MCF 10A (cell line): ENCODE data around the gene COX4I2. TPM values are rescaled to one million over a fixed set of nuclear protein-coding genes. Genes with fewer than 3 reads are reported as not detected.
A peak's percentile ranks its signal among the peaks of the same experiment; 100 is the strongest.

Experiments used
- BruUV-seq: library from RNA; stranded (reverse); fragments of 400-500 nt; replicated peaks from 2 replicates; lab custom pipeline; 2021; lab: Mats Ljungman, UMichigan
- CTCF ChIA-PET: fragments of 300-600 bp; sonication (Branson Sonifier 250); formaldehyde crosslinking; extraction: SDS; loops from one replicate; lab custom pipeline; 2021; ENCODE audit warnings: antibody characterized with exemption, inconsistent platforms; lab: Yijun Ruan, JAX
- POLR2A ChIA-PET: fragments of 300-600, 350-650 bp; sonication (Branson Sonifier 250); formaldehyde crosslinking; extraction: SDS; loops from one replicate; lab custom pipeline; 2020; ENCODE audit warnings: antibody characterized with exemption, inconsistent platforms; lab: Yijun Ruan, JAX
- DNase-seq: peaks from one replicate; pipeline ENCODE4 v3.0.0-alpha.2; 2018; ENCODE audit not compliant: unreplicated experiment
- H3K27ac Mint-ChIP-seq: one replicate; pipeline ENCODE4 v1.8.0; 2022; ENCODE audit warnings: mild to moderate bottlenecking, low read depth, mixed read lengths; ENCODE audit not compliant: unreplicated experiment
- H3K27me3 Mint-ChIP-seq: one replicate; pipeline ENCODE4 v1.8.0; 2022; ENCODE audit warnings: mixed read lengths; ENCODE audit not compliant: insufficient read depth, unreplicated experiment
- H3K36me3 Mint-ChIP-seq: one replicate; pipeline ENCODE4 v1.8.0; 2022; ENCODE audit warnings: mild to moderate bottlenecking, moderate library complexity, mixed read lengths; ENCODE audit not compliant: insufficient read depth, unreplicated experiment
- H3K4me1 Mint-ChIP-seq: one replicate; pipeline ENCODE4 v1.8.0; 2022; ENCODE audit warnings: mixed read lengths; ENCODE audit not compliant: insufficient read depth, unreplicated experiment
- H3K4me3 Mint-ChIP-seq: one replicate; pipeline ENCODE4 v1.8.0; 2022; ENCODE audit warnings: mild to moderate bottlenecking, moderate library complexity, mixed read lengths; ENCODE audit not compliant: unreplicated experiment
- H3K9me3 Mint-ChIP-seq: one replicate; pipeline ENCODE4 v1.8.0; 2022; ENCODE audit warnings: mixed read lengths; ENCODE audit not compliant: unreplicated experiment
- intact Hi-C: fragments of 100-400 bp; cut with micrococcal nuclease; formaldehyde crosslinking; loops from 2 replicates; pipeline ENCODE4 v1.14.1; 2022
- total RNA-seq: library from RNA; stranded (reverse); gene quantifications from 2 replicates; pipeline ENCODE4 v1.2.3, GENCODE V29; 2022
- TF ChIP-seq, protein P1 (sequence below): fragments of 200-600 bp; IDR thresholded peaks from one replicate; pipeline ENCODE4 v1.8.0; 2022; ENCODE audit warnings: antibody characterized with exemption, mild to moderate bottlenecking; ENCODE audit not compliant: unreplicated experiment

The COX4I2 gene
- total RNA-seq, 1 experiment from 2014 or later: not detected

DNA sequence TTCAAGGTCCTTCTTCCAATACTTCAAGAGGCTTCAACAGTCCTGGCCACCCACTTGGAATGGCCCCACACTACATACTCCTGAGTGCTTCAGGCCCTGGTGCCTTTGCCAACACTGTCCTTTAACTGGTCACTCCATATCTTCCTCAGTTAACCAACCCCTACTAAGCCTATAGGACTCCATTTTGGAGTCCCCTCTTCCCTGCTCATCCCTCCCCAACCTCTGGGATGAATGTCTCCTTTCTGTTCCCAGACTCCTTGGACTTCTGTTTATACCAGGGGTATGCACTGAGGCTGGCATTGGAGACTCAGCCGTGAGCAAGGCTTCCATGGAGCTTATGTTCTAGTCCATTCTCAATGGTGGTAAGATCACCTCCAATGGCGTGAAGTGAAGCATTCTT lies 33.6 kb downstream of the COX4I2 start:
- Mint-ChIP-seq H3K36me3 (peaks cover 76% of the 10 kb centered on the region), H3K9me3 (no peaks in the 10 kb centered on the region), H3K27ac (peak overlapping the region; percentile 41), H3K27me3 (no peaks in the 10 kb centered on the region), H3K4me1 (peaks cover 34% of the 10 kb centered on the region), H3K4me3 (no peak overlapping the region)
- TF ChIP-seq, protein P1, sequence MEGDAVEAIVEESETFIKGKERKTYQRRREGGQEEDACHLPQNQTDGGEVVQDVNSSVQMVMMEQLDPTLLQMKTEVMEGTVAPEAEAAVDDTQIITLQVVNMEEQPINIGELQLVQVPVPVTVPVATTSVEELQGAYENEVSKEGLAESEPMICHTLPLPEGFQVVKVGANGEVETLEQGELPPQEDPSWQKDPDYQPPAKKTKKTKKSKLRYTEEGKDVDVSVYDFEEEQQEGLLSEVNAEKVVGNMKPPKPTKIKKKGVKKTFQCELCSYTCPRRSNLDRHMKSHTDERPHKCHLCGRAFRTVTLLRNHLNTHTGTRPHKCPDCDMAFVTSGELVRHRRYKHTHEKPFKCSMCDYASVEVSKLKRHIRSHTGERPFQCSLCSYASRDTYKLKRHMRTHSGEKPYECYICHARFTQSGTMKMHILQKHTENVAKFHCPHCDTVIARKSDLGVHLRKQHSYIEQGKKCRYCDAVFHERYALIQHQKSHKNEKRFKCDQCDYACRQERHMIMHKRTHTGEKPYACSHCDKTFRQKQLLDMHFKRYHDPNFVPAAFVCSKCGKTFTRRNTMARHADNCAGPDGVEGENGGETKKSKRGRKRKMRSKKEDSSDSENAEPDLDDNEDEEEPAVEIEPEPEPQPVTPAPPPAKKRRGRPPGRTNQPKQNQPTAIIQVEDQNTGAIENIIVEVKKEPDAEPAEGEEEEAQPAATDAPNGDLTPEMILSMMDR: no peak
- intact Hi-C loops: no loop called here
- BruUV-seq: no TSS peak
- no peak for DNase-seq
- CTCF ChIA-PET: interaction anchor here (0.6 to 11.6 kb wide), 5 partner anchors 9 to 109 kb away, joined by 3 to 174 read pairs (median 5); no protein-coding TSS in a partner anchor
- POLR2A ChIA-PET: interaction anchor here (0.7 to 1.6 kb wide), 7 partner anchors 9 to 75 kb away, joined by 3 to 7 read pairs (median 3); partner anchors contain the start of gene BCL2L1

- TF ChIP-seq, protein P1: no peak
- POLR2A ChIA-PET: interaction anchor here (0.7 to 7.9 kb wide), 4 partner anchors 9 to 47 kb away, joined by 3 to 94 read pairs (median 4); no protein-coding TSS in a partner anchor
- Mint-ChIP-seq H3K27me3 (no peaks in the 10 kb centered on the region), H3K27ac (peak overlapping the region; percentile 60), H3K4me1 (peaks cover 41% of the 10 kb centered on the region), H3K4me3 (no peak overlapping the region), H3K36me3 (peaks cover 80% of the 10 kb centered on the region), H3K9me3 (no peaks in the 10 kb centered on the region)
- no TSS peak for BruUV-seq
- CTCF ChIA-PET: interaction anchor here (0.6 to 13.5 kb wide), 7 partner anchors 11 to 1008 kb away, joined by 3 to 174 read pairs (median 6); partner anchors contain the start of gene BCL2L1
- intact Hi-C loops: no loop called here
- no peak for DNase-seq
These were observed 35.7 kb downstream of the COX4I2 start for GRCh38 chr20:31673435-31673834.

DNA sequence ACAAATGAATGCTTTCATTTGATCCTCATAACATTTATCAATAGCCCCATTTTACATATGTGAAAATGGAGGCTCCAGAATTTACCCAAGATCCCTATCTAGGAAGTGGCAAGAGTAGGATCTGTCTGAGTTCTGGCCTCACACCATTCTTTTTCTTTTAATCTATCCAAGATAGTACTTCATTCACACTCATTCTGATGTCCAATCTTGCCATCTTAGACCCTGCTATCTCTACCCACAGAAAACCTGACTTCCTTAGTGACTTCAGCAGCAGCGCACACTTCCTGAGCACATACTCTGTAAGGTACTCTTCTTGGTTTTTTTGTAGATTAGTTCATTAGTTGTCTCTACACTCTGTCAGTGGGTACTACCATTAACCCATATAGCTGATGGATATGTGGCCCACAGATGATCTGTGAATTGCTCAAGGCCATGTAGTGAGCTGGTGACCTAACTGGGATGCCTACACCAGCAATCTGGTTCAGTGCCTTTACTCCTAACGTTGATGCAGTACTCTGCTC lies 36.3 kb downstream of the COX4I2 start:
- CTCF ChIA-PET: interaction anchor here (0.6 to 13.5 kb wide), 9 partner anchors 12 to 1008 kb away, joined by 3 to 174 read pairs (median 4); partner anchors contain the start of gene BCL2L1
- H3K36me3 Mint-ChIP-seq: peaks cover 84% of the 10 kb centered on the region
- H3K9me3 Mint-ChIP-seq: no peaks in the 10 kb centered on the region
- intact Hi-C loops: no loop called here
- peak overlapping the region; percentile 60 for H3K27ac Mint-ChIP-seq
- H3K4me1 Mint-ChIP-seq: peaks cover 47% of the 10 kb centered on the region
- POLR2A ChIA-PET: interaction anchor here (0.5 to 7.9 kb wide), 8 partner anchors 9 to 1308 kb away, joined by 3 to 94 read pairs (median 6); partner anchors contain the start of genes BCL2L1 and TPX2
- DNase-seq: no peak
- TF ChIP-seq, protein P1: no peak
- BruUV-seq: no TSS peak
- H3K27me3 Mint-ChIP-seq: no peaks in the 10 kb centered on the region
- no peak overlapping the region for H3K4me3 Mint-ChIP-seq
